ENCODE data around the gene PLCZ1.

PLCZ1 gene

DNA sequence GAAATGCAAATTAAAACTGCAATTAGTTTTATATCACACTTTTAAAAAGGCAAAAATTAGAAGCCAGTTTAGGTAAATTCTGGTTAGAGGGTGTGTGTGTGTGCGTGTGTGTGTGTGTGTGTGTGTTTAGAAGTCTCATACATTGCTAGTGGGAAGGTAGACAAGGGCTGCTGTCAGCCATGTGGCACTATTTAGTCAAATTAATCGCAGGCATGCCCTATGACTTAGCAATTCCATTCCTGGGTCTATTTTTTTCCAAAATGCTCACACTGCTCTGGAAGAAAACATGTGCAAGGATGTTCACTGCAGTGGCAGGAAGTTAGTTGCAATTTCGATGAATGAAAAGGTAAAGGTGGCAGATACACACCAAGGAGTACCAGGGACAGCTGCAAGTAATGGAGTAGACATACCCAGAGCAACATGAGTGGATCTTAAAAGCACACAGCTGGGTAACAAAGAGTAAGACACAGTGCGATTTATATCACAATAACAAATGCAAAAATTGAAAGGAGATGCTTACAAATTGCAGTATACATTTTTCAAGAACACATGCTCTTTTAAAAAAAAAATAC is 11.7 kb upstream of the PLCZ1 start:
- TF ChIP-seq RAD21 (IDR thresholded peaks at IDR 0.05; ENCODE audit: low read depth) (no peak), FOXM1 (IDR thresholded peaks at IDR 0.05; ENCODE audit: borderline replicate concordance, low read depth) (no peak), NFIC (IDR thresholded peaks at IDR 0.05) (no peak), TAF1 (IDR thresholded peaks at IDR 0.05; ENCODE audit: low read depth) (no peak), EP300 (IDR thresholded peaks at IDR 0.05; ENCODE audit: borderline replicate concordance) (no peak), TEAD4 (IDR thresholded peaks at IDR 0.05) (no peak), ZBTB7A (IDR thresholded peaks at IDR 0.05; ENCODE audit: low read depth) (no peak), CREB1 (IDR thresholded peaks at IDR 0.05; ENCODE audit: low read depth) (no peak), EGR1 (IDR thresholded peaks at IDR 0.05) (no peak), CEBPB (IDR thresholded peaks at IDR 0.05) (no peak), YY1 (IDR thresholded peaks at IDR 0.05; ENCODE audit: low read depth) (no peak), TCF12 (IDR thresholded peaks at IDR 0.05; ENCODE audit: low read depth) (no peak)
- TF ChIP-seq, protein P1, sequence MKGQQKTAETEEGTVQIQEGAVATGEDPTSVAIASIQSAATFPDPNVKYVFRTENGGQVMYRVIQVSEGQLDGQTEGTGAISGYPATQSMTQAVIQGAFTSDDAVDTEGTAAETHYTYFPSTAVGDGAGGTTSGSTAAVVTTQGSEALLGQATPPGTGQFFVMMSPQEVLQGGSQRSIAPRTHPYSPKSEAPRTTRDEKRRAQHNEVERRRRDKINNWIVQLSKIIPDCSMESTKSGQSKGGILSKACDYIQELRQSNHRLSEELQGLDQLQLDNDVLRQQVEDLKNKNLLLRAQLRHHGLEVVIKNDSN (IDR thresholded peaks at IDR 0.05): no peak
- TF ChIP-seq, protein P2, sequence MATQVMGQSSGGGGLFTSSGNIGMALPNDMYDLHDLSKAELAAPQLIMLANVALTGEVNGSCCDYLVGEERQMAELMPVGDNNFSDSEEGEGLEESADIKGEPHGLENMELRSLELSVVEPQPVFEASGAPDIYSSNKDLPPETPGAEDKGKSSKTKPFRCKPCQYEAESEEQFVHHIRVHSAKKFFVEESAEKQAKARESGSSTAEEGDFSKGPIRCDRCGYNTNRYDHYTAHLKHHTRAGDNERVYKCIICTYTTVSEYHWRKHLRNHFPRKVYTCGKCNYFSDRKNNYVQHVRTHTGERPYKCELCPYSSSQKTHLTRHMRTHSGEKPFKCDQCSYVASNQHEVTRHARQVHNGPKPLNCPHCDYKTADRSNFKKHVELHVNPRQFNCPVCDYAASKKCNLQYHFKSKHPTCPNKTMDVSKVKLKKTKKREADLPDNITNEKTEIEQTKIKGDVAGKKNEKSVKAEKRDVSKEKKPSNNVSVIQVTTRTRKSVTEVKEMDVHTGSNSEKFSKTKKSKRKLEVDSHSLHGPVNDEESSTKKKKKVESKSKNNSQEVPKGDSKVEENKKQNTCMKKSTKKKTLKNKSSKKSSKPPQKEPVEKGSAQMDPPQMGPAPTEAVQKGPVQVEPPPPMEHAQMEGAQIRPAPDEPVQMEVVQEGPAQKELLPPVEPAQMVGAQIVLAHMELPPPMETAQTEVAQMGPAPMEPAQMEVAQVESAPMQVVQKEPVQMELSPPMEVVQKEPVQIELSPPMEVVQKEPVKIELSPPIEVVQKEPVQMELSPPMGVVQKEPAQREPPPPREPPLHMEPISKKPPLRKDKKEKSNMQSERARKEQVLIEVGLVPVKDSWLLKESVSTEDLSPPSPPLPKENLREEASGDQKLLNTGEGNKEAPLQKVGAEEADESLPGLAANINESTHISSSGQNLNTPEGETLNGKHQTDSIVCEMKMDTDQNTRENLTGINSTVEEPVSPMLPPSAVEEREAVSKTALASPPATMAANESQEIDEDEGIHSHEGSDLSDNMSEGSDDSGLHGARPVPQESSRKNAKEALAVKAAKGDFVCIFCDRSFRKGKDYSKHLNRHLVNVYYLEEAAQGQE (IDR thresholded peaks at IDR 0.05; ENCODE audit: low read depth): no peak
- TF ChIP-seq, protein P3, sequence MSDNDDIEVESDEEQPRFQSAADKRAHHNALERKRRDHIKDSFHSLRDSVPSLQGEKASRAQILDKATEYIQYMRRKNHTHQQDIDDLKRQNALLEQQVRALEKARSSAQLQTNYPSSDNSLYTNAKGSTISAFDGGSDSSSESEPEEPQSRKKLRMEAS (IDR thresholded peaks at IDR 0.05): no peak

DNA sequence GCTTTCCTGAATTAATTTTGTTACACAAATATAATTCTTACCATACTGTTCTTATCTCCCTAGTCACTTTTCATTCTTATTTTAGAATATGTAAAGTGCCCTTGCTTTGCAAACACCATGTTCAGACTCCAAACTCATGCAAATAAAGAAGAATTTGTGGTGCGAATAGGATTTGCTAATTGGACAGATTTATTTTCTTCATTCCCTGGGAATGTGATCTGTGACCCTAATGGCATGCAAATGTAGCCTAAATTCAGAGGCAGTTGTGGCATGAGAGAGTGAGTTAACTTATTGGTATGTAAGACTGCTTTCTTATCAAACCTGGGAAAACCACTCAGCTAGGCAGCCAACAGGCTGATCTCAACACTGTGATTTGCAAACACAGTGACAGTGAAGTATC is 10.1 kb upstream of the PLCZ1 start:
- TF ChIP-seq, protein P3 (IDR thresholded peaks at IDR 0.05): no peak
- TF ChIP-seq, protein P1 (IDR thresholded peaks at IDR 0.05): no peak
- no peak for TF ChIP-seq EP300 (IDR thresholded peaks at IDR 0.05; ENCODE audit: borderline replicate concordance)
- no peak for TF ChIP-seq EGR1 (IDR thresholded peaks at IDR 0.05)
- TF ChIP-seq YY1 (IDR thresholded peaks at IDR 0.05; ENCODE audit: low read depth): no peak
- TF ChIP-seq NFIC (IDR thresholded peaks at IDR 0.05): no peak
- TF ChIP-seq CREB1 (IDR thresholded peaks at IDR 0.05; ENCODE audit: low read depth): no peak
- TF ChIP-seq TAF1 (IDR thresholded peaks at IDR 0.05; ENCODE audit: low read depth): no peak
- TF ChIP-seq, protein P2 (IDR thresholded peaks at IDR 0.05; ENCODE audit: low read depth): no peak
- no peak for TF ChIP-seq CEBPB (IDR thresholded peaks at IDR 0.05)
- no peak for TF ChIP-seq FOXM1 (IDR thresholded peaks at IDR 0.05; ENCODE audit: borderline replicate concordance, low read depth)
- no peak for TF ChIP-seq TEAD4 (IDR thresholded peaks at IDR 0.05)
- TF ChIP-seq RAD21 (IDR thresholded peaks at IDR 0.05; ENCODE audit: low read depth): no peak
- no peak for TF ChIP-seq ZBTB7A (IDR thresholded peaks at IDR 0.05; ENCODE audit: low read depth)
- TF ChIP-seq TCF12 (IDR thresholded peaks at IDR 0.05; ENCODE audit: low read depth): no peak

DNA sequence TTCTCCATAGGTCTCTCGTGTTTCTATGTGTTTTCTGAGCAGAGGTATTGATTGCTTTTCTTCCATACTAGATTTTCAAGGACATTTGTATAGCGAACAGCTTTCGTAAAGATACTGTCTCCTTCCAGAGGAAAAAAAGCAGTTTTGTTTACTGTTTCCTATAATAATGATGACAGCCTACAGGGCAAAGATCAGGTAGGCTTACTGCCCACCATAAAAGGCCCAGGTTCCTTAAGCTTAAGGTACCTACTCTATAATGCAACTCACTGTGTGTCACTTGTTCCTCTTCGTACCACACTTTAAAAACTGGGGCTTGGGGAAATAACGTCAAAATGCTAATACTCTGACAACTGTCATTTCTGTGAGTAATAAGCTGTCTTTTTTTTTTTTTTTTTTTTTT is 6.7 kb downstream of the PLCZ1 start:
- TF ChIP-seq, protein P1 (IDR thresholded peaks at IDR 0.05): no peak
- TF ChIP-seq TCF12 (IDR thresholded peaks at IDR 0.05; ENCODE audit: low read depth) (no peak), RAD21 (IDR thresholded peaks at IDR 0.05; ENCODE audit: low read depth) (no peak), NFIC (IDR thresholded peaks at IDR 0.05) (no peak)
- TF ChIP-seq, protein P2 (IDR thresholded peaks at IDR 0.05; ENCODE audit: low read depth): no peak

DNA sequence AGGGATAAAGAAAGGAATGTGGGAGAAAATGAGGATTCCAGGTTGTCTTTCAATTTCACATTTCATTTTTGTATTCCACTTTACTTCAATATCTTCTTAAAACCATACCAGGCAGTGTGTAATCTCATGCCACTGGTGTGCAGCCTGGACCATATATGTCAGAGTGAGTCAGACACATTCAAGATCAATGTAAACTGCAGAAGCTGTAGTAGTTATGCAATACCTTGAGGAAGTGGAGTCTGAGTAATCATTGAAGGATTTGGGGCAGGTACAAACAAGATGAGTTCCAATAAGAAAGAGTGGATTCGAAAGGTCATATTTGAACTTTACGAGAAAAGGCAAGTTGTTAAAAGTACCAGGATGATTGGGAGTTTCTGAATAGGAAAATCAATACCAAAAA is 14.1 kb downstream of the PLCZ1 start:
- peak; percentile 42; the same call in 1 of the 2 replicates for TF ChIP-seq CEBPB (IDR thresholded peaks at IDR 0.05)
- TF ChIP-seq, protein P2 (IDR thresholded peaks at IDR 0.05; ENCODE audit: low read depth): no peak

Data from Ishikawa (cell line).